HCT116 (cell line): Measurements from ENCODE around the gene CD8A. TPM values are rescaled to one million over a fixed set of nuclear protein-coding genes. Genes with fewer than 3 reads are reported as not detected.

Experiments used
- ATAC-seq: fragments of 200-7000 bp; cut with Tn5 transposase; 2 replicates; pipeline ENCODE4 v1.9.1; 2020; ENCODE audit warnings: mild to moderate bottlenecking, moderate library complexity
- BruUV-seq: library from RNA; stranded (reverse); fragments of 400-500 nt; replicated peaks from 2 replicates; lab custom pipeline; 2021; lab: Mats Ljungman, UMichigan
- CTCF ChIA-PET: fragments of 300-600 bp; sonication (Branson Sonifier 250); formaldehyde crosslinking; loops from one replicate; lab custom pipeline; 2021; ENCODE audit warnings: antibody characterized with exemption; lab: Charles Lee
- POLR2A ChIA-PET: fragments of 300-600, 350-600 bp; sonication (Branson Sonifier 250); formaldehyde crosslinking; loops from one replicate; lab custom pipeline; 2021; ENCODE audit warnings: antibody characterized with exemption; lab: Charles Lee
- RAD21 ChIA-PET, 2 experiments: fragments of 300-600 bp; sonication (Branson Sonifier 250); formaldehyde crosslinking; loops; one replicate each; lab custom pipeline; 2023; ENCODE audit warnings: low total read pairs in 2 of 2; ENCODE audit not compliant: uncharacterized antibody in 2 of 2, unreplicated experiment in 2 of 2, low non-redundant PET in 1 of 2; lab: Charles Lee
- DNase-seq: peaks from one replicate; pipeline ENCODE4 v3.0.0-alpha.2; 2010; ENCODE audit warnings: low read depth, low spot score
- H2AFZ ChIP-seq: fragments of 200-600 bp; shearing (Covaris generic), sonication (generic); 2 replicates; pipeline ENCODE4 v1.6.1; 2017; ENCODE audit warnings: low read depth, mixed run types, mixed read lengths, antibody characterized with exemption, low read length; ENCODE audit not compliant: poor library complexity, severe bottlenecking
- H3K27ac ChIP-seq: 2 replicates; pipeline ENCODE4 v1.5.1; 2012; ENCODE audit warnings: low read depth, low read length
- H3K27me3 ChIP-seq: fragments of 200-600 bp; sonication (generic); 2 replicates; pipeline ENCODE4 v1.6.1; 2016; ENCODE audit warnings: mixed run types, low read length, mixed read lengths; ENCODE audit not compliant: insufficient read depth
- H3K36me3 ChIP-seq, 2 experiments: fragments of 200-500 bp in 1 of 2; fragments of 200-600 bp in 1 of 2; sonication (Bioruptor generic) in 1 of 2; sonication (generic) in 1 of 2; 2 replicates each; pipeline versions ENCODE4 v1.5.1 to v1.6.1; 2014 to 2016; ENCODE audit warnings: low read length in 2 of 2, inconsistent platforms in 1 of 2, mixed read lengths in 1 of 2, mixed run types in 1 of 2; ENCODE audit not compliant: insufficient read depth in 2 of 2, control insufficient read depth in 1 of 2
- H3K4me1 ChIP-seq, 2 experiments: fragments of 200-600 bp in 1 of 2; sonication (generic) in 1 of 2; 2 replicates each; pipeline versions ENCODE4 v1.5.1 to v1.6.1; 2012 to 2017; ENCODE audit warnings: low read length in 2 of 2, inconsistent platforms in 1 of 2, mild to moderate bottlenecking in 1 of 2, mixed read lengths in 1 of 2, mixed run types in 1 of 2, moderate library complexity in 1 of 2; ENCODE audit not compliant: insufficient read depth in 2 of 2, control insufficient read depth in 1 of 2
- H3K4me2 ChIP-seq: fragments of 200-600 bp; sonication (generic); 2 replicates; pipeline ENCODE4 v1.6.1; 2017; ENCODE audit warnings: mixed run types, low read length, mixed read lengths
- H3K4me3 ChIP-seq, 2 experiments: fragments of 200-600 bp in 1 of 2; sonication (generic) in 1 of 2; replicated peaks in 1 of 2; 2 replicates each; pipeline ENCODE4 v1.5.1; 2011 to 2016; ENCODE audit warnings: low read length in 2 of 2, control low read depth in 1 of 2, low read depth in 1 of 2, mild to moderate bottlenecking in 1 of 2, mixed read lengths in 1 of 2, mixed run types in 1 of 2
- H3K79me2 ChIP-seq: fragments of 200-600 bp; sonication (generic); 2 replicates; pipeline ENCODE4 v1.6.1; 2017; ENCODE audit warnings: mild to moderate bottlenecking, mixed run types, low read length, moderate library complexity, mixed read lengths; ENCODE audit not compliant: insufficient read depth
- H3K9ac ChIP-seq: fragments of 200-600 bp; sonication (generic); 2 replicates; pipeline ENCODE4 v1.6.1; 2016; ENCODE audit warnings: low read length, mixed read lengths
- H3K9me2 ChIP-seq: fragments of 200-600 bp; sonication (generic), shearing (Covaris generic); 2 replicates; pipeline ENCODE4 v1.6.1; 2017; ENCODE audit warnings: mixed run types, mild to moderate bottlenecking, moderate library complexity; ENCODE audit not compliant: insufficient read depth
- H3K9me3 ChIP-seq, 2 experiments: fragments of 200-500 bp in 1 of 2; fragments of 200-600 bp in 1 of 2; sonication (Bioruptor generic) in 1 of 2; sonication (generic) in 1 of 2; 2 replicates each; pipeline ENCODE4 v1.6.1; 2014 to 2017; ENCODE audit warnings: low read length in 2 of 2, mixed read lengths in 2 of 2, inconsistent platforms in 1 of 2, low read depth in 1 of 2, mild to moderate bottlenecking in 1 of 2, mixed run types in 1 of 2, moderate library complexity in 1 of 2; ENCODE audit not compliant: control insufficient read depth in 1 of 2, insufficient read depth in 1 of 2
- H4K20me1 ChIP-seq: fragments of 200-600 bp; sonication (generic), shearing (Covaris generic); 2 replicates; pipeline ENCODE4 v1.6.1; 2017; ENCODE audit warnings: mixed run types, mild to moderate bottlenecking, moderate library complexity; ENCODE audit not compliant: insufficient read depth
- CEBPB ChIP-seq: IDR thresholded peaks from 2 replicates; pipeline ENCODE4 v1.6.1; 2012; ENCODE audit warnings: low read depth
- EGR1 ChIP-seq: IDR thresholded peaks from 2 replicates; pipeline ENCODE4 v1.6.1; 2012; ENCODE audit warnings: low read depth
- ELF1 ChIP-seq: IDR thresholded peaks from 2 replicates; pipeline ENCODE4 v1.6.1; 2012; ENCODE audit warnings: low read depth, borderline replicate concordance
- EZH2 ChIP-seq: fragments of 200-600 bp; sonication (generic); IDR thresholded peaks from 2 replicates; pipeline ENCODE4 v1.6.1; 2017; ENCODE audit warnings: antibody characterized with exemption, mixed run types
- EZH2phosphoT487 ChIP-seq: fragments of 200-600 bp; IDR thresholded peaks from 2 replicates; pipeline ENCODE4 v1.6.1; 2018; ENCODE audit warnings: antibody characterized with exemption, borderline replicate concordance
- FOSL1 ChIP-seq: IDR thresholded peaks from 2 replicates; pipeline ENCODE4 v1.6.1; 2012; ENCODE audit warnings: low read depth
- JUND ChIP-seq: IDR thresholded peaks from 2 replicates; pipeline ENCODE4 v1.6.1; 2012
- MAX ChIP-seq: IDR thresholded peaks from 2 replicates; pipeline ENCODE4 v1.6.1; 2012
- POLR2A ChIP-seq: IDR thresholded peaks from 2 replicates; pipeline ENCODE4 v1.7.0; 2011; ENCODE audit warnings: borderline replicate concordance; ENCODE audit not compliant: insufficient read depth, insufficient read length; ENCODE audit errors: extremely low read depth
- POLR2AphosphoS5 ChIP-seq: IDR thresholded peaks from 2 replicates; pipeline ENCODE4 v1.6.1; 2011; ENCODE audit warnings: mild to moderate bottlenecking, low read depth, low read length, moderate library complexity
- RAD21 ChIP-seq: IDR thresholded peaks from 2 replicates; pipeline ENCODE4 v1.6.1; 2012; ENCODE audit warnings: low read depth, mild to moderate bottlenecking
- REST ChIP-seq: IDR thresholded peaks from 2 replicates; pipeline ENCODE4 v1.6.1; 2012; ENCODE audit warnings: low read depth
- TCF7L2 ChIP-seq: IDR thresholded peaks from 2 replicates; pipeline ENCODE4 v1.7.0; 2011; ENCODE audit warnings: borderline replicate concordance, inconsistent platforms; ENCODE audit not compliant: insufficient read depth, insufficient read length; ENCODE audit errors: extremely low read depth
- YY1 ChIP-seq: IDR thresholded peaks from 2 replicates; pipeline ENCODE4 v1.6.1; 2011; ENCODE audit warnings: low read length, low read depth, moderate library complexity, mild to moderate bottlenecking; ENCODE audit not compliant: insufficient replicate concordance; ENCODE audit errors: extremely low read depth
- ZNF274 ChIP-seq: fragments of 200-500 bp; sonication (Bioruptor generic); IDR thresholded peaks from 2 replicates; pipeline ENCODE4 v1.6.1; 2014; ENCODE audit warnings: mild to moderate bottlenecking, low read depth, low read length, inconsistent platforms
- intact Hi-C: fragments of 100-400 bp; cut with micrococcal nuclease; formaldehyde crosslinking; loops from 2 replicates; pipeline ENCODE4 v1.10.0; 2022
- total RNA-seq: library from RNA; stranded (reverse); gene quantifications from one replicate; pipeline ENCODE4 v1.2.1, GENCODE V29; 2021; ENCODE audit not compliant: unreplicated experiment

The CD8A gene
- total RNA-seq, 1 experiment from 2014 or later: 0.76 TPM

GRCh38 chr2:86746939-86747338, 43.8 kb downstream of the CD8A start:
- RAD21 ChIA-PET: no interaction called here
- Histone ChIP-seq H3K79me2 (peaks cover 80% of the 10 kb centered on the region), H3K4me2 (no peak overlapping the region), H3K36me3 (peaks cover 2 to 12% of the 10 kb centered on the region in 2 experiments; a peak in 3 of 4 replicates), H3K27ac (no peak overlapping the region), H3K4me1 (no peaks in the 10 kb centered on the region), H3K4me3 (no peak overlapping the region), H3K9ac (no peak overlapping the region), H3K9me2 (no peaks in the 10 kb centered on the region), H3K27me3 (no peaks in the 10 kb centered on the region), H4K20me1 (no peaks in the 10 kb centered on the region; the same call in 1 of the 2 replicates), H2AFZ (no peak overlapping the region), H3K9me3 (peaks cover 9% of the 10 kb centered on the region in 2 experiments; a peak in 3 of 4 replicates)
- DNase-seq: no peak
- TF ChIP-seq EZH2phosphoT487: no peak
- no peak for TF ChIP-seq MAX
- no peak for TF ChIP-seq CEBPB
- TF ChIP-seq POLR2A: no peak
- no peak for TF ChIP-seq YY1
- no peak for TF ChIP-seq ELF1
- no peak for TF ChIP-seq RAD21
- TF ChIP-seq FOSL1: no peak
- no peak for TF ChIP-seq POLR2AphosphoS5
- no peak for TF ChIP-seq ZNF274
- no peak for TF ChIP-seq JUND
- TF ChIP-seq EZH2: no peak
- no TSS peak for BruUV-seq
- no peak for ATAC-seq
- CTCF ChIA-PET: no interaction called here
- intact Hi-C loops: no loop called here
- POLR2A ChIA-PET: no interaction called here

- H4K20me1 ChIP-seq: no peaks in the 10 kb centered on the region; the same call in 1 of the 2 replicates
- DNase-seq: no peak
- H3K27me3 ChIP-seq: no peaks in the 10 kb centered on the region
- H2AFZ ChIP-seq: no peak overlapping the region
- no peak overlapping the region for H3K4me2 ChIP-seq
- no peaks in the 10 kb centered on the region for H3K9me2 ChIP-seq
- H3K4me3 ChIP-seq: no peak overlapping the region
- no peaks in the 10 kb centered on the region for H3K9me3 ChIP-seq
- no peak overlapping the region for H3K9ac ChIP-seq
- POLR2A ChIA-PET: no interaction called here
- peaks cover 53% of the 10 kb centered on the region for H3K79me2 ChIP-seq
- RAD21 ChIA-PET: no interaction called here
- no TSS peak for BruUV-seq
- no peak overlapping the region for H3K27ac ChIP-seq
- intact Hi-C loops: no loop called here
- no peaks in the 10 kb centered on the region for H3K4me1 ChIP-seq
- no peak for ATAC-seq
- TF ChIP-seq REST: no peak
- TF ChIP-seq POLR2AphosphoS5: no peak
- no peak for TF ChIP-seq EGR1
- no peak for TF ChIP-seq TCF7L2
- no peak for TF ChIP-seq MAX
- peaks cover 0 to 2% of the 10 kb centered on the region in 2 experiments; a peak in 1 of 4 replicates for H3K36me3 ChIP-seq
- CTCF ChIA-PET: no interaction called here
Measured at GRCh38 chr2:86744152-86744551, 46.6 kb downstream of the CD8A start.
